Subcutaneous adipose tissue (tissue), 4 donors: ENCODE results near the gene IHH. TPM values are rescaled to one million over a fixed set of nuclear protein-coding genes. Genes with fewer than 3 reads are reported as not detected.

Source experiments
- total RNA-seq, 4 donors: library from RNA; depleted of rRNA; stranded (reverse); fragments of >200 nt; gene quantifications; one replicate each; pipeline ENCODE4 v1.1.0, GENCODE V29; 2016
- TF ChIP-seq, protein P1 (sequence below): fragments of 450-650 bp; IDR thresholded peaks from one replicate; pipeline ENCODE4 v1.5.1; 2016; ENCODE audit warnings: low read depth, mild to moderate bottlenecking, control low read depth, antibody characterized with exemption, moderate library complexity

The IHH gene
- total RNA-seq, 4 donors from 2014 or later, result 0.33 TPM; not detected in 3

DNA sequence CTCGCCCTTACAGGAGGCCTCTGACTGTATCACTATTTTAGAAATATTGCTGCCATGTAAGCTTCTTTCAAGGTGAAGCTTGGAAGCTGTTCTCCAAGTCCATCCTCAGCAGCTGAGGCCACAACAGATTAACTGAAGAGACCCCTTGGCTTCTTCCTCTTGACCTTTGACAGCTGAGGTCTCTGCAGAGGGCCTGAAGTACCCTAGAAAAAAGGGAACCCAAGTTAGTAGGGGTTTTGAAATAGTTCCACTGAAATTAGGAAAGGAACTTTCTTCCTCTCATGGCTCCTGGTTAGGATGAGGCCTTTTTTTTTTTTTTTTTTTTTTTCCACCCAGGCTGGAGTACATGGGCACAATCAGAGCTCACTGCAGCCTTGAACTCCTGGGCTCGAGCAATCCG, 15.5 kb upstream of the IHH start:
- TF ChIP-seq, protein P1, sequence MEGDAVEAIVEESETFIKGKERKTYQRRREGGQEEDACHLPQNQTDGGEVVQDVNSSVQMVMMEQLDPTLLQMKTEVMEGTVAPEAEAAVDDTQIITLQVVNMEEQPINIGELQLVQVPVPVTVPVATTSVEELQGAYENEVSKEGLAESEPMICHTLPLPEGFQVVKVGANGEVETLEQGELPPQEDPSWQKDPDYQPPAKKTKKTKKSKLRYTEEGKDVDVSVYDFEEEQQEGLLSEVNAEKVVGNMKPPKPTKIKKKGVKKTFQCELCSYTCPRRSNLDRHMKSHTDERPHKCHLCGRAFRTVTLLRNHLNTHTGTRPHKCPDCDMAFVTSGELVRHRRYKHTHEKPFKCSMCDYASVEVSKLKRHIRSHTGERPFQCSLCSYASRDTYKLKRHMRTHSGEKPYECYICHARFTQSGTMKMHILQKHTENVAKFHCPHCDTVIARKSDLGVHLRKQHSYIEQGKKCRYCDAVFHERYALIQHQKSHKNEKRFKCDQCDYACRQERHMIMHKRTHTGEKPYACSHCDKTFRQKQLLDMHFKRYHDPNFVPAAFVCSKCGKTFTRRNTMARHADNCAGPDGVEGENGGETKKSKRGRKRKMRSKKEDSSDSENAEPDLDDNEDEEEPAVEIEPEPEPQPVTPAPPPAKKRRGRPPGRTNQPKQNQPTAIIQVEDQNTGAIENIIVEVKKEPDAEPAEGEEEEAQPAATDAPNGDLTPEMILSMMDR, result no peak

DNA sequence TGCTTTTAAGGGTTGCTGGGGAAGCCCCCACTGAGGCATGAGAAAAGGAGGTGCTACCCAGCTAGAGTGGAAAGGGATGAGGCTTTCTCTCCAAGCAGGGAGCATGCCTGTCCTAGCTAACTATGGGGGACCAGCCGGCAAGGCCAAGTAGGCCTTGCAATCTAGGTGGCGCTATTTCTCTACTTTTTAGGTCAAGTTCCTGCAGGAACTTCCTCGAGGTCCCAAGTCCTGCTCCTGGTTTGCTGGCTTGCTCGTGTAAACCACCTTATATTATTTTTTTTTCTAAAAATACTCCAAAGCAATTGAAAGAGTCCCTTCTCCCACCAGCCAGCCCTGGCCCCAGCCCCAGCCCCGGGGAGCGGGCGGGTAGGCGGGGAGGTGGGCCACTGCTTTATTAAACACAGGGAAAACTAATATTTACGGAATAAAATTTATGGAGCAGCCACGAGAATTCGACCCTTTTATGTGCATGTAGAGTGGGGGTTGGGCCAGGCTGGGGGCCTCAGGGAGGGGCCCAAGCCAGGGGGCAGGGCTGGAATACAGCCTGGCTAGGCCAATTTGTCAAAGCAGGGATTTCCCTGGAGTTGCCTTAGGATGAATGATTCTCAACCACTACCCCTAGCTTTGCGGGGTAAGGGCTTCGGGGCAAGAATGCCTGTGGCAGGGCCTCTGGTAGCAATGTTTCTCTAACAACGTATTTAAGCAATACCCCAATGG, 12.8 kb upstream of the IHH start:
- TF ChIP-seq, protein P1, result no peak

DNA sequence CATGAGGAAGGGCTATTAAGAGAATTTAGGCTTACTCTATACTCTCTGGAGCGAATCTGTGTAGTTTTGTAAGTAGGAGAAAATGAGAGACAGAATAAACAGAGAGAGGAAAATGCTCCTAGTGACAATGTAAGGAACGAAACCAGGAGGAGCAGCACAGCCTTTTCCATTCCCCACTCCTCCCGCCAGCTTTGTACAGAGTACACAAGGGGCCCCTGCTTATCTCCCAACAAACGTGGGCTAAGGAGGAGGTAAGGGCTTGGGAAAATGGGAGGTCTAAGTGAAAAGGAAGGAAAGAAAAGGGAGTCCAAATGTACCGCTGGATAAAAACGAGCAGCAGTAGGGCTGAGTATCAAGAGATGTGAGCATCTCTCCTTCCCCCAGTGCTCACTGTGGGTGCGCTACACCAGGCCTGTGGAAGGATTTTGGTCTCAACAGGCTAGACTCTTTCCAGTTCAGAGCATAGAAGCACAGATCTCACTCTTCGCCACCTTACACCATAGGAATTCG, 12.1 kb upstream of the IHH start:
- TF ChIP-seq, protein P1, result no peak

DNA sequence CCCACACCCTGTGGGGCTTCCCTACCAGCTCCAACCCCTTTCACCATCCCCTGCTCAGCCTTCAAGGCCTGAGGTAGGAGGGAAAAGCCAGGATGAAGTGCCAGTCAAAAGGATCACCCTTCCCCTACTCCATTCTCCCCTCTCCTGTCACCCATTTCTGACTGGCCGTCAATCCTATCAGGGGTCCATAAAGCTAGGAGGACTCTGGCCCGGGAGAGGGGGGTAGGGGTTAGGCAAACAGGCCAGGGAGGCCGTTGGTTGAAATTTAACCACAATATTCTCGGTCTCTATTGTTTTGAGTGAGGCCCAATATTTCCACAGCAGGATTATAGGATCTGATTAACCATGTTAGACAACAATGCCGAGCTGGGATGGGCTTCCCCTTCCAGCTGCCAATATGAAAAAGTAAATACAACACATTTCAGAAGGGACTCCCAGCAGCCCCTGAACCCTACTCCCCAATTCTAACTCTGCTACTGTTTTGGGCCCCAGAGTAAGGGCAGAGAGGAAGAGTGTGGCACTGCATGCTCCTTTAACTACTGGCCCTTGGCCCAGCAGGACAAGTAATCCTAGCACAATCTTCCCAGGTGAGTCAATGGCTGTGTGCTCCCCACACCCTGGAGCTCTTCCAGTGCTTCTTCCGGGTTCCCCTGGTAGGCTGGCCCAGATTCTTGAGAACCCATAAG, 10.6 kb upstream of the IHH start:
- TF ChIP-seq, protein P1, result no peak

DNA sequence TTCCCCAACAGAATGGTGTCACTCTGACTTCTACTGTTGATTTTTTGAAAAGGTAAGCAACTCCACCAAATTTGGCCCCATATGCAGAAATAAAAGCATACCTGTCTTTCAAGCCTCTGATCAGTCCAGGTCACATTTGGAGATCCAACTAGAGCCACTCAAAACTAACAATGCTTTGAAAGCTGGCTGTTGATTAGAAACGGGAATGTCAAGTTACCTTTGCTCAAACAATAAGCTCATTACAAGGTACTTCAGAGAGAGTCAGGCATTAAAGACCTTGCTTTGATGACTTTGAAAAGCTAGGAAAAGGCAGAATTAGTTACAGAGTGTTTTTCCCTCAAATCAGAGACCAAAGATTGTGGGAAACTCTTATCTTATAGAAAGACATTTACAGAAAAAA, 4.8 kb upstream of the IHH start:
- TF ChIP-seq, protein P1, result no peak

DNA sequence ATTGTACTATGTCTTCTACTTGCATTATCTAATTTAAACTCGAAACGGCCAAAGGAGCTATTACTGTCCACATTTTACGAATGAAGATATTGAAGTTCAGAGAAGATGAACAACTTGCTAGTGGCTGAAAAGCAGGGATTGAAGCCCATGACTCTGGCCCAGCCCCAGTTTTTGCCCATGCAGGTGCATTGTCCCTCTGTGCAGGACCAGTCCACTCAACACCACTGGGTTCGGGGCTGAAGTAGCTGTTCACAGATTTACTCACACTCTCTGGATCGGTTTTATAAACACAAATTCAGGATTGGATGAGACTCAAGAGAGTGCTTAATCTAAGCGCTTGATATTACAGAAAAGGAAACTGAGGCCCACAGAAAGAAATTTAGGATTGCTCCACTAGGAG, 1.4 kb upstream of the IHH start:
- TF ChIP-seq, protein P1, result no peak
